GM12874 (cell line): ENCODE data around the gene LCN6.

ENCODE experiments used
- TF ChIP-seq, protein P1 (sequence below): IDR thresholded peaks from 2 replicates; pipeline ENCODE4 v1.5.1; 2011; ENCODE audit warnings: low read depth, mild to moderate bottlenecking, control low read depth, low read length, moderate library complexity; ENCODE audit not compliant: insufficient read depth

Gene LCN6

DNA sequence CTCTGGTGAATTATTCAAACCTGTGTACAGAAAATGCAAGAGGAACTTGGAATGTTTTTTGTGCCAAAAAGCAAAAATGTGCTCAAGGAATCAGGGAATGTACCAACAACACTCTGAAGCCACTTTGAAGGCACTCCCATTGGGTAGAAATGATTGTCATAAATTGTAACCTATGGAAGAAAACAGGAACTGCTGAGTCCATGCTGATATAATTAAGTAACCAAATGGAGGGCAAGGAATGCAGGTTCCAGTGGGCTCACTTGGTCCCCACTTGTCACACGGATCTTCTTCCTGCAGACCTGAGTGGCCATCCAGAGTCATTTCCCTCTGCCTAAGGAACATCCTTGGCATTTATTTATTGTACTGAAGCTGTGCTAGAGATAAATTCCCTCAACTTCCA is 2.9 kb upstream of the LCN6 start:
- TF ChIP-seq, protein P1, sequence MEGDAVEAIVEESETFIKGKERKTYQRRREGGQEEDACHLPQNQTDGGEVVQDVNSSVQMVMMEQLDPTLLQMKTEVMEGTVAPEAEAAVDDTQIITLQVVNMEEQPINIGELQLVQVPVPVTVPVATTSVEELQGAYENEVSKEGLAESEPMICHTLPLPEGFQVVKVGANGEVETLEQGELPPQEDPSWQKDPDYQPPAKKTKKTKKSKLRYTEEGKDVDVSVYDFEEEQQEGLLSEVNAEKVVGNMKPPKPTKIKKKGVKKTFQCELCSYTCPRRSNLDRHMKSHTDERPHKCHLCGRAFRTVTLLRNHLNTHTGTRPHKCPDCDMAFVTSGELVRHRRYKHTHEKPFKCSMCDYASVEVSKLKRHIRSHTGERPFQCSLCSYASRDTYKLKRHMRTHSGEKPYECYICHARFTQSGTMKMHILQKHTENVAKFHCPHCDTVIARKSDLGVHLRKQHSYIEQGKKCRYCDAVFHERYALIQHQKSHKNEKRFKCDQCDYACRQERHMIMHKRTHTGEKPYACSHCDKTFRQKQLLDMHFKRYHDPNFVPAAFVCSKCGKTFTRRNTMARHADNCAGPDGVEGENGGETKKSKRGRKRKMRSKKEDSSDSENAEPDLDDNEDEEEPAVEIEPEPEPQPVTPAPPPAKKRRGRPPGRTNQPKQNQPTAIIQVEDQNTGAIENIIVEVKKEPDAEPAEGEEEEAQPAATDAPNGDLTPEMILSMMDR, result no peak

- TF ChIP-seq, protein P1, result no peak
These were observed 2.2 kb upstream of the LCN6 start for GRCh38 chr9:136750526-136750925.

- TF ChIP-seq, protein P1, result no peak
These were observed 614 bp upstream of the LCN6 start for GRCh38 chr9:136748666-136749611.

DNA sequence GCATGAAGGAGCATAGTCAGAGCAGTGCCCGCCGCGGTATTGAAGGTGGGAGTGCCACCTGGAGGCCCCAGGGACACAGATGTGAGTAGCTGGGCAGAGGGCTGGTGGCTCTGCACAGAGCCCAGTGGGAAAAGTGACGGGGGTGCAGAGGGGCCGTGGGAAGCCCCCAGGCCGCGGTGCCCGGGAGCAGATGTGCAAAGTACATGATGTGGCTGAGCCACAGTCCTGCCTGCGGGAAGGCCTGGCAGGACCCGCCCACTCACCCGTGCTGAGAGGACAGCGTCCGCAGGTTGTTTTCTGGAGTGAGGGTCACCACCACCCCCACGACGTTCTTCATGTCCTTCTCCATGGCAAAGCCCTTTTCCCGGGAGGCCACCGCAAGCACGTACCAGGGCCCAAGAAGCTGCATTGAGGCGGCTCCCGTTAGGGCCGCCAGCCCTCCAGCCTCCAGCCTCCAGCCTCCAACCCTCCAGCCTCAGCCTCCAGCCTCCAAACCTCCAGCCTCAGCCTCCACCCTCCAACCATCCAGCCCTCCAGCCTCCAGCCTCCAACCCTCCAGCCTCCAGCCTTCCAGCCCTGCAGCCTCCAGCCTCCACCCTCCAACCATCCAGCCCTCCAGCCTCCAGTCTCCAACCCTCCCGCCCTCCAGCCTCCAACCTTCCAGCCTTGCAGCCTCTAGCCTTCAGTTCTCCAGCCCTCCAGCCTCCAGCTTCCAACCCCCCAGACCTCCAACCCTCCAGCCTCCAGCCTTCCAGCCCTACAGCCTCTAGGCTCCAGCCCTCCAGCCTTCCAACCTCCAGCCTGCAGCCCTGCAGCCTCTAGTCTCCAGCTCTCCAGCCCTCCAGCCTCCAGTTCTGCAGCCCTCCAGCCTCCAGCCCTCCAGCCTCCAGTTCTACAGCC is 914 bp downstream of the LCN6 start:
- TF ChIP-seq, protein P1, result no peak

- TF ChIP-seq, protein P1, result no peak
These were observed 1.7 kb downstream of the LCN6 start for GRCh38 chr9:136746621-136747020.

- TF ChIP-seq, protein P1, result no peak
These were observed 2.2 kb downstream of the LCN6 start for GRCh38 chr9:136746155-136746490.
